IPS DF 19.7 (cell line): ENCODE results near the gene MYO10.
"Not testable (repeated sequence)": the region's sequence is repeated elsewhere in the genome, so short reads cannot be mapped to it uniquely, and the experiment has no call there.

ENCODE experiments used
- DNase-seq: peaks from one replicate; pipeline ENCODE4 v3.0.0-alpha.2; 2013; ENCODE audit warnings: low read depth, low spot score

Gene MYO10

DNA sequence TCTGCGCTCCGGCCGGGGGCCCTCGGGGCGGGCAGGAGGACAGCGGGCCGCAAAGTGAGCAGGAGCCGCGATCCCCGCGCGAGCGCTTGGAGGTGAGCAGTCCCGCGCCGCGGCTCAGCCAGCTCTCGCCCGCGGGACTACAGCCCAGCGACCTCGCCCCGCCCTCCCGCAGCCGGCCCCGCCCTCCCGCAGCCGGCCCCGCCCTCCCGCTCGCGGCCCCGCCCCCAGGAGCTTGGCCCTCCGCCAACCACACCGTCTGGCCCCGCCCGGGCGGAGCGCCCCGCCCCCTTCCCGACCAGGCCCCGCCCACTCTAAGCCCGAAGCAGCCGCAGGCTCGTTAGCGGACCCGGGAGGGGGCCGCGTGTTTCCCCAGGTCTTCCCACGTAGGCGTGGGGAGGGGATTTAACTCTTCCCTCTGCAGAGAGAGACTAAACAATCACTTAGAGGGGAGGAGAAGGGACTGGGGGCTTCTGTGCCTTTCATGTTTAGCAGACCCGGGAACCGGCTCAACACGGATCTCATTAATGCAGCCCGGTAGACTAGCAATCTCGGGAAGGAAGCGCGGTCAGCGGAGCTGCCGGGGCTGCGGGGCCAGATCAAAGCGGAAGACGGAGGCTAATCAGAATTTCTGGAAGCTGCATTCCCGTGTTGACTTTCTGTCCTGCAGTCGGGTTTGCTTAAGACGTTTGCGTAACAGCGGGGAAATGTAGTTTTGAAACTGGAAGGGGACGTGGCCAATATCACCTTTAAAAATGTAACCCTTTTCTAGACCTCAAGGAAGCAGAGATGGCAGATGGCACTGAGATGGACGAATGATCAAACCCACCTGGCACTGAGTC is at the start of gene MYO10:
TSS of gene MYO10 (minus strand) at position 139 of the 839 bp plus-strand sequence. CDS start 480 bp downstream, outside the sequence.
- DNase-seq = no peak

DNA sequence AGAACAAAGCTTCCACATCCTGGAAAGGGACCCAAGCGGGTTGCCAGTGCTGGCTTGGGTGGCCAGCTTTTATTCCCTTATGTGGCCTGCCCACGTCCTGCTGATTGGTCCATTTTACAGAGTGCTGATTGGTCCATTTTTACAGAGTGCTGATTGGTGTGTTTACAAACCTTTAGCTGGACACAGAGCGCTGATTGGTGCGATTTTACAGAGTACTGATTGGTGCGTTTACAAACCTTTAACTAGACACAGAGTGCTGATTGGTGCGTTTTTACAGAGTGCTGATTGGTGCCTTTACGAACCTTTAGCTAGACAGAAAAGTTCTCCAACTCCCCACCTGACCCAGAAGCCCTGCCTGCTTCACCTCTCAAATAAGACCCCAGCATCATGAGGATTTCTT is 49.2 kb upstream of the MYO10 start:
- DNase-seq = not testable (repeated sequence)

DNA sequence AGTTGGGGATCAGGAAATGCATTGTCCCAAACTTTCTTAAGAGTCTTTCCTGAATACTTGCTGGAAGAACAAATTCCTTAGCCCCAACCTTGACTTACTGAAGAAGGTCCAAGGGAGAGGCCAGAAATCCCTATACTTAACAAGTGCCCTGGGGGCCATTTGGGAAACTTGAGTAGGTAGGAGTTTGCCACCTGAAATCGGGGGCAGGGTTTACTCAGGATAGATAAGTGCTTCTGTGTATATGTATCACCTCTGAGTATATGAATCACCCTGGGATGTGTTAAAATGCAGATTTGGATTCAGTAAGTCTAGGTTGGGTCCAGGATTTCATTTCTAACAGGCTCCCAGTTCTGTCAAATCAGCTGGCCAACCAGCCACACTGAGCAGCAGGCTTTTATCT is 47.9 kb upstream of the MYO10 start:
- DNase-seq = no peak

DNA sequence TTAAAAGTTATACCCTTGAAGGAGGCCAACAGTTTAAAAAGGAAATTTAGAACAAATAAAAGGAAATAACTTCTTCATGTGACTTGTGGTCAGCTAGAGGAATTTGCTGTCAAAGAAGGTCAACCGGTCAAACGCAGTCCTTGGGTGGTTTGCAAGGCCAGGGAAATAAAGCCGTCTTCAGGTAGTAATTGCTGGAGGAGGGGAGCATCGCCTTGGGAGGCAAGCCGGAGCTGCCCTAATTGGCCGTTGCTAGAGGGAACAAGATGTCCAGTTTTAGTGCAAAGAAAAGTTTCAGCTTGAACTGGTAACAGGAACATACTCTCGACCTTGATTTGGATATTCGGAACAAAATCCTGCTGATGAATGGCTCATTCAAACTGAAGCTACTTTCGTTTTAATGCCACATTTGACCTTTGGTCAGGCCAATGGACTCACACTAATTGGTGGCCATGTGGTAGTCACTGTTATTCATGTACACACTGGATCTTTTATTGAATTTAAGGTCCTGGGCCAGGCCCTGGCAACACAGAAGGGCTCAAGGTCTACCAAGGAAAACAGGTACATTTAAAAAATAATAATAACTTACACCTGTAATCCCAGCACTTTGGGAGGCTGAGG is 47.0 kb upstream of the MYO10 start:
- DNase-seq = no peak

DNA sequence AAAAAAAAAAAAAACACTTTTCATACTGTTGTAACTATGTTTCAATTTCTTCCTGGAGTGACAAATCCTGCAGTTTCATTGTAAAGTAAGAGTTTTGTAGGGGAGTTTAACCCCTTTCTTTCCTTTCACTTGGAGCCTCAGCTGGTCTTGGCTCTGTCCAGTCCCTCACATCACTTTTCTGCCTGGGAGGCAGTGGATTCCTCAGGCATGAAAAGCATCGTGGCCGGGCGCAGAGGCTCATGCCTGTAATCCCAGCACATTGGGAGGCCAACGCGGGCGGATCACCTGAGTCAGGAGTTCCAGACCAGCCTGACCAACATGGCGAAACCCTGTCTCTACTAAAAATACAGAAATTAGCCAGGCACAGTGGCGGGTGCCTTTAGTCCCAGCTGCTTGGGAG is 45.6 kb upstream of the MYO10 start:
- no peak for DNase-seq

DNA sequence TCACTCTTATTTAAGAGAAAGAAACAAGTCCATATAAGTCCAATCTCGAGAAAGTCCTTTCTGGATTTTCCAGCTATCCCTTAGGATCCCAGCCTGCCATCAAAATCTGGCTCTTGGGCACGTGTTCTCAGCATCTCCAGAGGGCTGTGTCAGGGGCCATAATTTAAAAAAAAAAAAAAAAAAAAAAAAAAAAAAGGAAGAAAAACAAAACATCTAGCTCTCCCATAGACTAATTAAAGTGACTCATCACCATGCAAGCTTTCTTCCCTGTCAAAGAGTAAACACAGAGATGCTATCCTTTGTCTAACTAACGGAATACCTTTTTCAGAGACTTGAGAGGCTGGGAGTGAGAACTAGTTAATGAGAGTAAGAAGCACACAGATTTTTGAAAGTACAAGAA is 44.9 kb upstream of the MYO10 start:
- no peak for DNase-seq

DNA sequence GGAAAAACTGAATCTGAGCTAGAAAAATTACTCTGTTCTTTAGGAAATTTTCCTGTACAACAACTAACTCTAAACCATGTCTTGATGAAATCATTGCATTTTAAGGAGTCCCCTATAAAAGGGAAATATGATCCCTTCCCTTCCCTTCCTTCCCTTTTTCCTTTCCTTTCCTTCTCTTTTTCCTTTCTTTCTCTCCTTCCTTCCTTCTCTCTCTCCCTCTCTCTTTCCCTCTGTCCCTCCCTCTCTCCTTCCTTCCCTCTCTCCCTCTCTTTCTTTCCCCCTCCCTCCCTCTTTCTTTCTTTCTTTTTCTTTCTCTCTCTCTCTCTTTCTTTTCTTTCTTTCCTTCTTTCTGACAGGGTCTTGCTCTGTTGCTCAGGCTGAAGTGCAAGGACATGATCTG is 42.2 kb upstream of the MYO10 start:
- DNase-seq = no peak

DNA sequence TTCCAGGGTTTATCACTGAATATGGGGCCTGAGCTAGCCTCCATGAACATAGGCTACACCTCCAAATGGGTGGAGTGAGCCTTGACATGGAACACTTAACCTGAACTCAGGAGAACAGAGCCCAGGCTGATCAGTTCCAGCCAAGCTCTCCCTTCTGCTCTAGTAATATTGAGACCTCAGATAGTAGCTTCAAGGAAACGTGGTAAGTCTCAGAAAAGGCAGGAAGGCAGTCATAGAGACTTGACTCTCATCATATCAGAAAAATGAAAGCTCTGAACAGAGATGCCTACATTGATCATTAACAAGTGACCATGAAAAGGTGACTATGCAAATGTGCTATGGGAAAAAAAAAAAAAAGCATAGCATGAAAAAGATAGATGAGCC is 40.5 kb upstream of the MYO10 start:
- no peak for DNase-seq

DNA sequence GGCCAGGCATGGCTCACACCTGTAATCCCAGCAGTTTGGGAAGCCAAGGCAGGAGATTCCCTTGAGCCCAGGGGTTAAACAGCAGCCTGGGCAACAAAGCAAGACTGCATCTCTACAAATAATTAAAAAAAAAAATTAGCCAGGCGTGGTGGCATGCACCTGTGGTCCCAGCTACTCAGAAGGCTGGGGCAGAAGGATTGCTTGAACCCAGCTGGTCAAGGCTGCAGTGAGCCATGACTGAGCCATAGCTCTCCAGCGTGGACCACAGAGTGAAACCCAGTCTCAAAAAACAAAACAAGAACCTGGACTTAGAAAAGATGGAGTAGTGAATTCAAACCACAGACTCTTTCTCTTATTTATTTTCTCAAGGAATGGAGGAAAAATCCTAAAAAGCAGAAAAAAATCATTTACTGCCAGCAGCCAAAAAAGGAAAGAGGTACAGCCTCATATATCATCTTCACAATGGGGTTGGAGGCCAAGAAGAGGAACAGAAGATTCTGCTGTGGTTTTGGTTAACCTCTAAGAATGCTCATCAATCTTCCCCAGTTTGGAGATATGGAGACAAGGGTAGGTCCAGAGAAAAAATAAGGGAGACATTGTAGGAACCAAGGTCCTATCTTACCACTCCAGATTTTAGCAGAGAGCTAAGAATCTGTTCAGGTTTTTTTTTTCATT is 40.0 kb upstream of the MYO10 start:
- no peak for DNase-seq

DNA sequence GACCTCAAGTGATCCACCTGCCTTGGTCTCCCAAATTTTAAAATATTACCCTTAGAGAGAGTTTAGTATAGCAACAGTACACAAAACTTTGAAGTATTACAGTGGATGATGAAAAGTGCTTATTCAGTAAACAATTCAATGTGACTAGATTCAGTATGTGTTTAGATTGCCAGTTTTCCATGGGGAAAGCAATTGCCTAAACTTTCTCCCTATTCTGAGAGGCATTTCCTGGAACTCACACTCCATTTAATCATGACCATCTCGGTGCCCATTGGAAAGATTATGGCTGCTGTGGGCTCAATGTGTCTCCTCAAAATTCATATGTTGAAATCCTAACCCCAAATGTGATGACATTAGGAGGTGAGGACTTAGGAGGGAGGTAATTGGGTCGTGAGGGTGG is 38.9 kb upstream of the MYO10 start:
- no peak for DNase-seq

DNA sequence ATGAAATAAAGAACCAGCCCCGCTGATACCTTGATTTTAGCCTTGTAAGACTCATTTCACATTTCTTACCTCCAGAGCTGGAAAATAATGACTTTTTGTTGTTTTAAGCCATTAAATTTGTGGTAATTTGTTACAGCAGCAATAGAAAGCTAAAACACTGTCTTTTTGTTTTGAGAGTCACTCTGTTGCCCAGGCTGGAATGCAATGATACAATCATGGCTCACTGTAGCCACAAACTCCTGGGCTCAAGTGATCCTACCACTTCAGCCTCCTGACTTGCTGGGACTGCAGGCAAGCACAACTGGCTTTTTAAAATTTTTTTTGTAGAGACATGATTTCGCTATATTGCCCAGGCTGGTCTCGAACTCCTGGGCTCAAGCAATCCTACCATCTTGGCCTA is 34.7 kb upstream of the MYO10 start:
- DNase-seq = no peak

DNA sequence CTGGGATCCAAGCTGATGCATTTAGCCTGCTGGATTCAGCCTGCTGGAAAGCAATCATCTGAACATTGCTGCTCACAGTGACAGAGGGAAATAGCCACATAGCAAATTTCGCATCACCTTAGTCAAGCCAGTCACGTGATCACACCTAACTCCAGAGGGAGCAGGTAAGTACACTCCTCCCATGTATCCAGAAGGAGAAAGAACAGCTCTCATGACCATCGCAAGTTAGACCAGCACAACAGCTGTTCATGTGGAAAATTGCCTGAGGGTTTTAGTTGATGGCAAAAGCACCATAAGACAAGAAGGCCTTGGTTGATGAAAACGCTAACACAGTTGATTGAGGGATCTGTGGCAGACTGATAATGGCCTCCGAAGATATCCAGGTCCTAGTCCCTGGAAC is 34.2 kb upstream of the MYO10 start:
- DNase-seq = no peak

DNA sequence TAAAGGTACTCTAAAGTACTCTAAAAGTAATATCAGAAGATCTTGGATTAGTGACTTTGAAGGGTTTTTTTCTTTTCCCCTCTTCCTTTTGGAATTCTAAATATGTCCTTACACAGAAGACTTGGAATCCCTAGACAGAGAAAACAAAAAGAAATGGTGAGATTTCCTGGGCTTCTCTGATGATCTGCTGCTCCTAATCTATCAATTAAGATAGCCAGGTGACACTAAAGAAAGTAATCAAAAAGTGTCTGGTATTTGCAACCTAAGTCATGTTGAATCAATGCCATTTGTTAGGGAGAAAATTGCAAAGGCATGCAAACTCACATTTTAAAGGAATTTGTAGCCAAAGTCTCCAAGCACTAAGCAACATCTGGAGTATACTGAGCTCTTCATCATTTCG is 29.5 kb upstream of the MYO10 start:
- no peak for DNase-seq

DNA sequence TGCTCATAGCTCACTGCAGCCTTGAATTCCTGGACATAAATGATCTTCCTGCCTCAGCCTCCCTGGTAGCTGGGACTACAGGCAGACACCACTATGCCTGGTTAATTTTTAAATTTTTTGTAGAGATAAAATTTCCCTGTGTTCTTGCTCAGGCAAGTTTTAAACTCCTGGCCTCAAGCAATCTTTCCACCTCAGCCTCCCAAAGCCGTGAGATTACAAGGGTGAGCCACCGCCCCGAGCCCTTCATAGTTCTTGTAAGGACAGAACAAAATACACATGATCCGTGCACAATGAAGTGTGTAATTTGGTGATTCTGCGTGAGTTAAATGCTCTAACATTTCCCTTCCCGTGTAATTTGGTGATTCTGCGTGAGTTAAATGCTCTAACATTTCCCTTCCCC is 27.7 kb upstream of the MYO10 start:
- no peak for DNase-seq

DNA sequence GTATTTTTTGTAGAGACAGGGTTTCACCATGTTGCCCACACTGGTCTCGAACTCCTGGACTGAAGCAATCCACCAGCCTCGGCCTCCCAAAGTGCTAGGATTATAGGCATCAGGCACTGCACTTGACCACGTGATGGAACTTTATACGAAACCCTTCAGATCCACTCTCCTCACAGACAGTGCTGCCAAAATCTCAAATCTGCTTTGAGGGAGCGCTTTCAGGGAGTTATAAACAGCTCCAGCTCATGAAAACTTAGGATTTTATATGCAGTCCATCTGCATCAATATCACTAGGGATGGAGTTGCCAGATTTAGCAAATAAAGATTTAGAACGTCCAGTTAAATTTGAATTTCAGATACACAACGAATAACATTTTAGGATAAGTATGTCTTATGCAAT is 25.0 kb upstream of the MYO10 start:
- DNase-seq = no peak

DNA sequence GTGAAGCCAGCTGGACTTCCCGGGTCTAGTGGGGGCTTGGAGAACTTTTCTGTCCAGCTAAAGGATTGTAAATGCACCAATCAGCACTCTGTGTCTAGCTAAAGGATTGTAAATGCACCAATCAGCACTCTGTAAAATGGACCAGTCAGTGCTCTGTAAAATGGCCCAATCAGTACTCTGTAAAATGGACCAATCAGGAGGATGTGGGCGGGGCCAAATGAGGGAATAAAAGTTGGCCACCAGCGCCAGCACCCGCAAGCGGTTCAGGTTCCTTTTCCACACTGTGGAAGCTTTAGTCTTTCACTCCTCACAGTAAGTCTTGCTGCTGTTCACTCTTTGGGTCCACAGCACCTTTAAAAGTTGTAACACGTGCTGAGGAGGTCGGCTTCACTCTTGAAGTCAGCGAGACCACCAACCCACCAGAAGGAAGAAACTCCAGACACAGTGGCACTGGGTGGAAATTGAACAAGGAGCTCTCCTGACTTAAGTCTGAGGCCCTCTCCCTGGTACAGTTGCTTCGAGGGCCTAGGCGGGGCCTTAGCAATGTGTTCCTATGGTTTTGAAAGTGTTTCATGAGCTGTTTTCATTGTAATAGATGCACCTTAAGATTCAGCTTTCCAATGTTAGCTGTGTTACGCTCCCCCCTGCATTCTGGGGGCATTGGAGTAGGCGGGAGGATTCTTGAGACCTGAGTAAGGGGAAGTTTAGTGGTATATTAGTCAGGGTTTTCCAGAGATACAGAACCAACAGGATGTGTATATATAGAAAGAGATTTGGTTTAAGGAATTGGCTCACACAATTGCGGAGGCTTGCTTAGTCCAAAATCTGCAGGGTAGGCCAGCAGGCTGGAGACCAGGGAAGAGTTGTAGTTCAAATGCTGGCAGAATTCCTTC is 21.5 kb upstream of the MYO10 start:
- no peak for DNase-seq

DNA sequence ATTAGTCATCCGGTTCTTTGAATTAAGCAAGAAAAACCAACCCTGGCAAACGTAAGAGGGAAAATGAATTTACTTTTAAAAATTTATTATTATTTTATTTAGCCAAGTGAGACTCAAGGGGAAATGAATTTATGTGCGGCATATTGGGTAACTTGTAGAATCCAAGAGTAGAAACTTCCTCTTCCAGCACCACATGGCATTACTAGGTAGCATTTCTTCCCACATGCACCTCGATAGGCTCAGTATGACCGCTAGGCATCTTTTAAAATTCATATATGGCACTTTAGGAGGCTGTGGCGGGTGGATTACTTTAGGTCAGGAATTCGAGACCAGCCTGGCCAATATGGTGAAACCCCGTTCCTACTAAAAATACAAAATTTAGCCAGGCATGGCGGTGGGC is 17.6 kb upstream of the MYO10 start:
- DNase-seq = no peak

DNA sequence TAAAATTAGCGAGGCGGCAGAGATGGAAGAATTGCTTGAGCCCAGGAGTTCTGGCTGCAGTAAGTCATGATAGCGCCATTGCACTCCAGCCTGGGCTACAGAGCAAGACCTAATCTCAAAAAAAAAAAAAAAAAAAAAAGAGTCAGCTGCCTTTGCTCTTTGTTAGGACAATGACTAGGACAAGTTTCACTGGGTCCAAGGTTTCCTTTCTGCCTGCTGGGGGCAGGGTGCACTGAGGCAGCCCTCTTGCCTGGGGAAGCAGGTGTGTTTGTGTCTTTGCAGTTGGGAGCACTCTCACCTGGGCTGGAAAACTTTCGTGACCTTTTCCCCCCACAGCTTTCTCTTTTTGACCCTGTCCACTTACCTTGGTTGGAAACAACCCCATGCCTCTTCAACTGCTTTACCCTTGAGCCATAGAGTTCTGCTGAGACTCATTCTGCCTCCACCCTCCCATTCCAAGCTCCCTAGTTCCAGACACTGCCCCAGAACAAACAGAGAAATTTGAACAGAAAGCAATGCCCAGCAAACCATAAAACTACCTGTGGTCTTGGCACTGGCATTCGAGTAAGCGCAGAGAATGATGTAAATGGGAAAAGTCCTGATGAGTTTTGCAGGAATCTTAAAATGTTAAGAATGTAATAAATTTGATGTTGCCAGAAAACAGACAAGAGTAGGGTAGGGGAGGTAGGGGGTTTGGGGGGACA is 17.0 kb upstream of the MYO10 start:
- no peak for DNase-seq

DNA sequence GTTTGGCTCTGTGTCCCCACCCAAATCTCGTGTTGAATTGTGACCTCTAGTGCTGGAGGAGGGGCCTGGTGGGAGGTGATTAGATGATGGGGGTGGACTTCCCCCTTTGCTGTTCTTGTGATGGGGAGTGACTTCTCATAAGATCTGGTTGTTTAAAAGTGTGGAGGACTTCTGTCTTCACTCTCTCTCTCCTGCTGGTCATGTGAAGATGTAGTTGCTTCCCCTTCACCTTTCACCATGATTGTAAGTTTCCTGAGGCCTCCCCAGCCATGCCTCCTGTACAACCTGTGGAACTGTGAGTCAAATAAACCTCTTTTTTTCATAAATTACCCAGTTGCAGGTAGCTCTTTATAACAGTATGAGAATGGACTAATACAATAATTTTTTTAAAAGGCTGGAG is 10.6 kb upstream of the MYO10 start:
- no peak for DNase-seq

DNA sequence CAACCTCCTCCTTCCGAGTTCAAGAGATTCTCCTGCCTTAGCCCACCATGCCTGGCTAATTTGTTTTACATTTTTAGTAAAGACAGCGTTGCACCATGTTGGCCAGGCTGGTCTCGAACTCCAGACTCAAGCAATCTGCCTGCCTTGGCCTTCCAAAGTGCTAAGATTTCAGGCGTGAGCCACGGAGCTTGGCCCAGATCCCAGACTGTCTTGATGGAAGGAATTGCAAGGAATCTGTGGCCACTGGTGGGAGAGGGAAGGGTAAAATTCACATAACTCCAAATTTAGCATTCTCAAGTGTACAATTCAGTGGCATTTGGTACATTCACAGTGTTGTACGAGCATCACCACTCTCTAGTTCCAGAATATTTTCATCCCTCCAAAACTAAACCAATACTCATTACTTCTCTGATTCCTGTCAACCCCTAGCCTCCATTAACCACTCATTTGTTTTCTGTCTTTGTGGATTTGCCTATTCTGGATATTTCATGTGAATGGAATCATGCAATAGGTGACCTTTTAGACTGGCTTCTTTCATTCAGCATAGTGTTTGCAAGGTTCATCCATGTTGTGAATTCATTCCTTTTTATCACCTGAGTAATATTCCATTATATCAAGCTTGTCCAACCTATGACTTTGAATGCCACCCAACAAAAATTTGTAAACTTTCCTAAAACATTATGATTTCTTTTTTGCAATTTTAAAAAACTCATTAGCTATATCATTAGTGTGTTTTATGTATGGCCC is 8.9 kb upstream of the MYO10 start:
- no peak for DNase-seq
